HCT116 (cell line): ENCODE results near the gene SIL1. TPM values are rescaled to one million over a fixed set of nuclear protein-coding genes. Genes with fewer than 3 reads are reported as not detected.

Source experiments
- ATAC-seq: fragments of 200-7000 bp; cut with Tn5 transposase; 2 replicates; pipeline ENCODE4 v1.9.1; 2020; ENCODE audit warnings: mild to moderate bottlenecking, moderate library complexity
- BruUV-seq: library from RNA; stranded (reverse); fragments of 400-500 nt; replicated peaks from 2 replicates; lab custom pipeline; 2021; lab: Mats Ljungman, UMichigan
- CTCF ChIA-PET: fragments of 300-600 bp; sonication (Branson Sonifier 250); formaldehyde crosslinking; loops from one replicate; lab custom pipeline; 2021; ENCODE audit warnings: antibody characterized with exemption; lab: Charles Lee
- POLR2A ChIA-PET: fragments of 300-600, 350-600 bp; sonication (Branson Sonifier 250); formaldehyde crosslinking; loops from one replicate; lab custom pipeline; 2021; ENCODE audit warnings: antibody characterized with exemption; lab: Charles Lee
- RAD21 ChIA-PET, 2 experiments: fragments of 300-600 bp; sonication (Branson Sonifier 250); formaldehyde crosslinking; loops; one replicate each; lab custom pipeline; 2023; ENCODE audit warnings: low total read pairs in 2 of 2; ENCODE audit not compliant: uncharacterized antibody in 2 of 2, unreplicated experiment in 2 of 2, low non-redundant PET in 1 of 2; lab: Charles Lee
- DNase-seq: peaks from one replicate; pipeline ENCODE4 v3.0.0-alpha.2; 2010; ENCODE audit warnings: low read depth, low spot score
- H2AFZ ChIP-seq: fragments of 200-600 bp; shearing (Covaris generic), sonication (generic); 2 replicates; pipeline ENCODE4 v1.6.1; 2017; ENCODE audit warnings: low read depth, mixed run types, mixed read lengths, antibody characterized with exemption, low read length; ENCODE audit not compliant: poor library complexity, severe bottlenecking
- H3K27ac ChIP-seq: 2 replicates; pipeline ENCODE4 v1.5.1; 2012; ENCODE audit warnings: low read depth, low read length
- H3K27me3 ChIP-seq: fragments of 200-600 bp; sonication (generic); 2 replicates; pipeline ENCODE4 v1.6.1; 2016; ENCODE audit warnings: mixed run types, low read length, mixed read lengths; ENCODE audit not compliant: insufficient read depth
- H3K36me3 ChIP-seq, 2 experiments: fragments of 200-500 bp in 1 of 2; fragments of 200-600 bp in 1 of 2; sonication (Bioruptor generic) in 1 of 2; sonication (generic) in 1 of 2; 2 replicates each; pipeline versions ENCODE4 v1.5.1 to v1.6.1; 2014 to 2016; ENCODE audit warnings: low read length in 2 of 2, inconsistent platforms in 1 of 2, mixed read lengths in 1 of 2, mixed run types in 1 of 2; ENCODE audit not compliant: insufficient read depth in 2 of 2, control insufficient read depth in 1 of 2
- H3K4me1 ChIP-seq, 2 experiments: fragments of 200-600 bp in 1 of 2; sonication (generic) in 1 of 2; 2 replicates each; pipeline versions ENCODE4 v1.5.1 to v1.6.1; 2012 to 2017; ENCODE audit warnings: low read length in 2 of 2, inconsistent platforms in 1 of 2, mild to moderate bottlenecking in 1 of 2, mixed read lengths in 1 of 2, mixed run types in 1 of 2, moderate library complexity in 1 of 2; ENCODE audit not compliant: insufficient read depth in 2 of 2, control insufficient read depth in 1 of 2
- H3K4me2 ChIP-seq: fragments of 200-600 bp; sonication (generic); 2 replicates; pipeline ENCODE4 v1.6.1; 2017; ENCODE audit warnings: mixed run types, low read length, mixed read lengths
- H3K4me3 ChIP-seq, 2 experiments: fragments of 200-600 bp in 1 of 2; sonication (generic) in 1 of 2; replicated peaks in 1 of 2; 2 replicates each; pipeline ENCODE4 v1.5.1; 2011 to 2016; ENCODE audit warnings: low read length in 2 of 2, control low read depth in 1 of 2, low read depth in 1 of 2, mild to moderate bottlenecking in 1 of 2, mixed read lengths in 1 of 2, mixed run types in 1 of 2
- H3K79me2 ChIP-seq: fragments of 200-600 bp; sonication (generic); 2 replicates; pipeline ENCODE4 v1.6.1; 2017; ENCODE audit warnings: mild to moderate bottlenecking, mixed run types, low read length, moderate library complexity, mixed read lengths; ENCODE audit not compliant: insufficient read depth
- H3K9ac ChIP-seq: fragments of 200-600 bp; sonication (generic); 2 replicates; pipeline ENCODE4 v1.6.1; 2016; ENCODE audit warnings: low read length, mixed read lengths
- H3K9me2 ChIP-seq: fragments of 200-600 bp; sonication (generic), shearing (Covaris generic); 2 replicates; pipeline ENCODE4 v1.6.1; 2017; ENCODE audit warnings: mixed run types, mild to moderate bottlenecking, moderate library complexity; ENCODE audit not compliant: insufficient read depth
- H3K9me3 ChIP-seq, 2 experiments: fragments of 200-500 bp in 1 of 2; fragments of 200-600 bp in 1 of 2; sonication (Bioruptor generic) in 1 of 2; sonication (generic) in 1 of 2; 2 replicates each; pipeline ENCODE4 v1.6.1; 2014 to 2017; ENCODE audit warnings: low read length in 2 of 2, mixed read lengths in 2 of 2, inconsistent platforms in 1 of 2, low read depth in 1 of 2, mild to moderate bottlenecking in 1 of 2, mixed run types in 1 of 2, moderate library complexity in 1 of 2; ENCODE audit not compliant: control insufficient read depth in 1 of 2, insufficient read depth in 1 of 2
- H4K20me1 ChIP-seq: fragments of 200-600 bp; sonication (generic), shearing (Covaris generic); 2 replicates; pipeline ENCODE4 v1.6.1; 2017; ENCODE audit warnings: mixed run types, mild to moderate bottlenecking, moderate library complexity; ENCODE audit not compliant: insufficient read depth
- ATF3 ChIP-seq: IDR thresholded peaks from 2 replicates; pipeline ENCODE4 v1.6.1; 2012
- CBX3 ChIP-seq: IDR thresholded peaks from 2 replicates; pipeline ENCODE4 v1.6.1; 2012; ENCODE audit warnings: low read depth
- CEBPB ChIP-seq: IDR thresholded peaks from 2 replicates; pipeline ENCODE4 v1.6.1; 2012; ENCODE audit warnings: low read depth
- CTCF ChIP-seq, 3 experiments: fragments of 200-600 bp in 1 of 3; sonication (generic) in 1 of 3; IDR thresholded peaks in 2 of 3; conservative IDR thresholded peaks in 1 of 3; 2 replicates each; pipeline ENCODE4 v1.5.1; 2012 to 2017; ENCODE audit warnings: low read depth in 2 of 3, low read length in 2 of 3, antibody characterized with exemption in 1 of 3, borderline replicate concordance in 1 of 3, control low read depth in 1 of 3, mild to moderate bottlenecking in 1 of 3, mixed read lengths in 1 of 3, mixed run types in 1 of 3, moderate library complexity in 1 of 3; ENCODE audit not compliant: insufficient read depth in 1 of 3
- EGR1 ChIP-seq: IDR thresholded peaks from 2 replicates; pipeline ENCODE4 v1.6.1; 2012; ENCODE audit warnings: low read depth
- ELF1 ChIP-seq: IDR thresholded peaks from 2 replicates; pipeline ENCODE4 v1.6.1; 2012; ENCODE audit warnings: low read depth, borderline replicate concordance
- EZH2 ChIP-seq: fragments of 200-600 bp; sonication (generic); IDR thresholded peaks from 2 replicates; pipeline ENCODE4 v1.6.1; 2017; ENCODE audit warnings: antibody characterized with exemption, mixed run types
- EZH2phosphoT487 ChIP-seq: fragments of 200-600 bp; IDR thresholded peaks from 2 replicates; pipeline ENCODE4 v1.6.1; 2018; ENCODE audit warnings: antibody characterized with exemption, borderline replicate concordance
- FOSL1 ChIP-seq: IDR thresholded peaks from 2 replicates; pipeline ENCODE4 v1.6.1; 2012; ENCODE audit warnings: low read depth
- JUND ChIP-seq: IDR thresholded peaks from 2 replicates; pipeline ENCODE4 v1.6.1; 2012
- POLR2AphosphoS5 ChIP-seq: IDR thresholded peaks from 2 replicates; pipeline ENCODE4 v1.6.1; 2011; ENCODE audit warnings: mild to moderate bottlenecking, low read depth, low read length, moderate library complexity
- RAD21 ChIP-seq: IDR thresholded peaks from 2 replicates; pipeline ENCODE4 v1.6.1; 2012; ENCODE audit warnings: low read depth, mild to moderate bottlenecking
- SIN3A ChIP-seq: IDR thresholded peaks from 2 replicates; pipeline ENCODE4 v1.6.1; 2012; ENCODE audit warnings: low read depth
- SP1 ChIP-seq: IDR thresholded peaks from 2 replicates; pipeline ENCODE4 v1.6.1; 2012; ENCODE audit warnings: low read depth
- SRF ChIP-seq: IDR thresholded peaks from 2 replicates; pipeline ENCODE4 v1.6.1; 2012; ENCODE audit warnings: low read depth
- TCF7L2 ChIP-seq: IDR thresholded peaks from 2 replicates; pipeline ENCODE4 v1.7.0; 2011; ENCODE audit warnings: borderline replicate concordance, inconsistent platforms; ENCODE audit not compliant: insufficient read depth, insufficient read length; ENCODE audit errors: extremely low read depth
- ZFX ChIP-seq: fragments of 450-650 bp; IDR thresholded peaks from 2 replicates; pipeline ENCODE4 v1.6.1; 2017
- ZNF274 ChIP-seq: fragments of 200-500 bp; sonication (Bioruptor generic); IDR thresholded peaks from 2 replicates; pipeline ENCODE4 v1.6.1; 2014; ENCODE audit warnings: mild to moderate bottlenecking, low read depth, low read length, inconsistent platforms
- intact Hi-C: fragments of 100-400 bp; cut with micrococcal nuclease; formaldehyde crosslinking; loops from 2 replicates; pipeline ENCODE4 v1.10.0; 2022
- total RNA-seq: library from RNA; stranded (reverse); gene quantifications from one replicate; pipeline ENCODE4 v1.2.1, GENCODE V29; 2021; ENCODE audit not compliant: unreplicated experiment
- TF ChIP-seq, protein P1 (sequence below): IDR thresholded peaks from 2 replicates; pipeline ENCODE4 v1.6.1; 2012
- TF ChIP-seq, protein P2 (sequence below): IDR thresholded peaks from 2 replicates; pipeline ENCODE4 v1.6.1; 2011; ENCODE audit warnings: mild to moderate bottlenecking, low read length, moderate library complexity; ENCODE audit not compliant: insufficient replicate concordance; ENCODE audit errors: extremely low read depth

Gene SIL1
- total RNA-seq, 1 experiment from 2014 or later, result 34.0 TPM

GRCh38 chr5:139090581-139090980, 107.6 kb downstream of the SIL1 start:
- Histone ChIP-seq H3K4me1 (no peaks in the 10 kb centered on the region), H3K27ac (no peak overlapping the region), H3K27me3 (no peaks in the 10 kb centered on the region), H3K4me2 (no peak overlapping the region), H2AFZ (no peak overlapping the region), H3K9me2 (no peaks in the 10 kb centered on the region), H3K4me3 (no peak overlapping the region), H3K9me3 (no peaks in the 10 kb centered on the region), H3K36me3 (no peaks in the 10 kb centered on the region), H4K20me1 (no peaks in the 10 kb centered on the region), H3K79me2 (no peaks in the 10 kb centered on the region), H3K9ac (no peak overlapping the region)
- POLR2A ChIA-PET, result no interaction called here
- intact Hi-C loops, result no loop called here
- CTCF ChIA-PET, result no interaction called here
- no peak for TF ChIP-seq FOSL1
- no peak for TF ChIP-seq CBX3
- TF ChIP-seq, protein P1, sequence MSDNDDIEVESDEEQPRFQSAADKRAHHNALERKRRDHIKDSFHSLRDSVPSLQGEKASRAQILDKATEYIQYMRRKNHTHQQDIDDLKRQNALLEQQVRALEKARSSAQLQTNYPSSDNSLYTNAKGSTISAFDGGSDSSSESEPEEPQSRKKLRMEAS, result no peak
- TF ChIP-seq ATF3, result no peak
- TF ChIP-seq, protein P2, sequence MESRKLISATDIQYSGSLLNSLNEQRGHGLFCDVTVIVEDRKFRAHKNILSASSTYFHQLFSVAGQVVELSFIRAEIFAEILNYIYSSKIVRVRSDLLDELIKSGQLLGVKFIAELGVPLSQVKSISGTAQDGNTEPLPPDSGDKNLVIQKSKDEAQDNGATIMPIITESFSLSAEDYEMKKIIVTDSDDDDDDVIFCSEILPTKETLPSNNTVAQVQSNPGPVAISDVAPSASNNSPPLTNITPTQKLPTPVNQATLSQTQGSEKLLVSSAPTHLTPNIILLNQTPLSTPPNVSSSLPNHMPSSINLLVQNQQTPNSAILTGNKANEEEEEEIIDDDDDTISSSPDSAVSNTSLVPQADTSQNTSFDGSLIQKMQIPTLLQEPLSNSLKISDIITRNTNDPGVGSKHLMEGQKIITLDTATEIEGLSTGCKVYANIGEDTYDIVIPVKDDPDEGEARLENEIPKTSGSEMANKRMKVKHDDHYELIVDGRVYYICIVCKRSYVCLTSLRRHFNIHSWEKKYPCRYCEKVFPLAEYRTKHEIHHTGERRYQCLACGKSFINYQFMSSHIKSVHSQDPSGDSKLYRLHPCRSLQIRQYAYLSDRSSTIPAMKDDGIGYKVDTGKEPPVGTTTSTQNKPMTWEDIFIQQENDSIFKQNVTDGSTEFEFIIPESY, result no peak
- no peak for TF ChIP-seq ZFX
- TF ChIP-seq SP1, result no peak
- no peak for TF ChIP-seq EZH2phosphoT487
- no peak for TF ChIP-seq CTCF (IDR thresholded peaks at IDR 0.05 in 2 of 3, conservative IDR thresholded peaks at IDR 0.05 in 1 of 3; ENCODE audit: borderline replicate concordance in 1 of 3, insufficient read depth in 1 of 3, low read depth in 2 of 3, low read length in 2 of 3)
- TF ChIP-seq CEBPB, result no peak
- no peak for TF ChIP-seq EGR1
- TF ChIP-seq EZH2, result no peak
- TF ChIP-seq RAD21, result no peak
- no peak for TF ChIP-seq TCF7L2
- TF ChIP-seq POLR2AphosphoS5, result no peak
- TF ChIP-seq JUND, result no peak
- TF ChIP-seq SRF, result no peak
- no peak for TF ChIP-seq SIN3A
- no peak for TF ChIP-seq ELF1
- TF ChIP-seq ZNF274, result no peak
- DNase-seq, result no peak
- BruUV-seq, result no TSS peak
- ATAC-seq, result no peak
- RAD21 ChIA-PET, result no interaction called here
